Fibroblast of lung (primary cell): ENCODE results near the gene L2HGDH. TPM values are rescaled to one million over a fixed set of nuclear protein-coding genes. Genes with fewer than 3 reads are reported as not detected.

ENCODE experiments used
- DNase-seq, 2 donors: peaks; one replicate each; pipeline versions ENCODE4 v3.0.0 to v3.0.0-alpha.2; 2010; ENCODE audit warnings: low read depth in 2 of 2
- H2AFZ ChIP-seq: 2 replicates; pipeline ENCODE4 v1.5.1; 2012; ENCODE audit warnings: low read length, control low read depth, inconsistent platforms
- H3K27ac ChIP-seq: 2 replicates; pipeline ENCODE4 v1.5.1; 2011; ENCODE audit warnings: low read length, control low read depth; ENCODE audit not compliant: insufficient read depth
- H3K27me3 ChIP-seq: 2 replicates; pipeline ENCODE4 v1.5.1; 2011; ENCODE audit warnings: mild to moderate bottlenecking, low read length; ENCODE audit not compliant: control insufficient read depth, insufficient read depth
- H3K36me3 ChIP-seq: 2 replicates; pipeline ENCODE4 v1.5.1; 2011; ENCODE audit warnings: low read length; ENCODE audit not compliant: control insufficient read depth, insufficient read depth
- H3K4me1 ChIP-seq: 2 replicates; pipeline ENCODE4 v1.5.1; 2011; ENCODE audit warnings: low read length; ENCODE audit not compliant: control insufficient read depth, insufficient read depth; ENCODE audit errors: extremely low read depth
- H3K4me2 ChIP-seq: 2 replicates; pipeline ENCODE4 v1.5.1; 2011; ENCODE audit warnings: low read length, control low read depth; ENCODE audit not compliant: insufficient read depth; ENCODE audit errors: extremely low read depth
- H3K4me3 ChIP-seq, 4 experiments: fragments of 200-600 bp in 1 of 4; sonication (generic) in 1 of 4; replicated peaks in 1 of 4; 2 replicates each; pipeline ENCODE4 v1.5.1; 2011 to 2016; ENCODE audit warnings: low read length in 4 of 4, low read depth in 3 of 4, mild to moderate bottlenecking in 3 of 4, control low read depth in 2 of 4, inconsistent platforms in 1 of 4, mixed read lengths in 1 of 4; ENCODE audit not compliant: insufficient read depth in 1 of 4; ENCODE audit errors: control extremely low read depth in 1 of 4
- H3K79me2 ChIP-seq: 2 replicates; pipeline ENCODE4 v1.5.1; 2012; ENCODE audit warnings: mild to moderate bottlenecking, low read length, inconsistent platforms; ENCODE audit not compliant: control insufficient read depth, insufficient read depth
- H3K9ac ChIP-seq: 2 replicates; pipeline ENCODE4 v1.5.1; 2011; ENCODE audit warnings: mild to moderate bottlenecking, low read length, control low read depth; ENCODE audit not compliant: insufficient read depth
- H3K9me3 ChIP-seq: 2 replicates; pipeline ENCODE4 v1.5.1; 2012; ENCODE audit warnings: low read depth, low read length; ENCODE audit not compliant: control insufficient read depth, insufficient read depth
- H4K20me1 ChIP-seq: 2 replicates; pipeline ENCODE4 v1.5.1; 2011; ENCODE audit warnings: low read length; ENCODE audit not compliant: control insufficient read depth, insufficient read depth; ENCODE audit errors: extremely low read depth
- CTCF ChIP-seq, 2 donors: IDR thresholded peaks in 1 of 2; conservative IDR thresholded peaks in 1 of 2; 1 replicate in 1 of 2; 2 replicates in 1 of 2; pipeline ENCODE4 v1.5.1; 2011 to 2012; ENCODE audit warnings: low read length in 2 of 2, control low read depth in 1 of 2, inconsistent platforms in 1 of 2, low read depth in 1 of 2, mild to moderate bottlenecking in 1 of 2
- EZH2 ChIP-seq: IDR thresholded peaks from 2 replicates; pipeline ENCODE4 v1.5.1; 2012; ENCODE audit warnings: low read length, control low read depth, mild to moderate bottlenecking; ENCODE audit errors: missing control alignments
- polyA plus RNA-seq, 2 donors: library from polyadenylated mRNA; depleted of rRNA in 1 of 2; stranded (reverse) in 1 of 2; unstranded in 1 of 2; fragments of >200 nt; gene quantifications; 2 replicates each; pipeline ENCODE4 v1.2.1, GENCODE V29; 2011 to 2012; ENCODE audit warnings: missing spikeins in 1 of 2
- total RNA-seq: library from RNA; depleted of rRNA; stranded (reverse); fragments of >200 nt; gene quantifications from 2 replicates; pipeline ENCODE4 v1.2.1, GENCODE V29; 2014

Gene L2HGDH
- total and polyA plus RNA-seq, 2 donors (not counting 1 experiment from before 2014, with no cell fraction given), result 3.0 to 3.8 TPM

- no peak overlapping the region for H2AFZ ChIP-seq
- H3K9me3 ChIP-seq, result no peaks in the 10 kb centered on the region
- no peak overlapping the region for H3K4me3 ChIP-seq
- H3K79me2 ChIP-seq, result no peaks in the 10 kb centered on the region
- no peak for DNase-seq
- no peaks in the 10 kb centered on the region for H3K36me3 ChIP-seq
- TF ChIP-seq CTCF (conservative IDR thresholded peaks at IDR 0.05 in 1 of 2, IDR thresholded peaks at IDR 0.05 in 1 of 2; ENCODE audit: low read depth in 1 of 2, low read length in 2 of 2) (no peak), EZH2 (no peak)
- H3K4me1 ChIP-seq, result peaks cover 10% of the 10 kb centered on the region
- peak overlapping the region; percentile 60 for H3K4me2 ChIP-seq
- H3K27me3 ChIP-seq, result no peaks in the 10 kb centered on the region
- no peaks in the 10 kb centered on the region for H4K20me1 ChIP-seq
- H3K27ac ChIP-seq, result no peak overlapping the region
- H3K9ac ChIP-seq, result no peak overlapping the region
Measured at GRCh38 chr14:50352584-50352983, 40.6 kb upstream of the L2HGDH start.

- H3K4me1 ChIP-seq, result peaks cover 15% of the 10 kb centered on the region
- no peaks in the 10 kb centered on the region for H3K27me3 ChIP-seq
- no peak overlapping the region for H3K4me2 ChIP-seq
- H3K27ac ChIP-seq, result no peak overlapping the region
- TF ChIP-seq EZH2 (no peak), CTCF (conservative IDR thresholded peaks at IDR 0.05 in 1 of 2, IDR thresholded peaks at IDR 0.05 in 1 of 2; ENCODE audit: low read depth in 1 of 2, low read length in 2 of 2) (no peak)
- no peak overlapping the region for H3K4me3 ChIP-seq
- no peaks in the 10 kb centered on the region for H3K9me3 ChIP-seq
- H2AFZ ChIP-seq, result no peak overlapping the region
- no peak overlapping the region for H3K9ac ChIP-seq
- no peaks in the 10 kb centered on the region for H3K79me2 ChIP-seq
- no peaks in the 10 kb centered on the region for H4K20me1 ChIP-seq
- no peaks in the 10 kb centered on the region for H3K36me3 ChIP-seq
- DNase-seq, result peak in 1 of 2 donors; percentile 79
Measured at GRCh38 chr14:50350975-50351374, 38.9 kb upstream of the L2HGDH start.

- H3K9ac ChIP-seq, result no peak overlapping the region
- DNase-seq, result no peak
- H3K27me3 ChIP-seq, result no peaks in the 10 kb centered on the region
- H3K36me3 ChIP-seq, result no peaks in the 10 kb centered on the region
- no peaks in the 10 kb centered on the region for H4K20me1 ChIP-seq
- H2AFZ ChIP-seq, result no peak overlapping the region
- no peak overlapping the region for H3K4me3 ChIP-seq
- no peaks in the 10 kb centered on the region for H3K9me3 ChIP-seq
- TF ChIP-seq EZH2, result no peak
- no peak overlapping the region for H3K27ac ChIP-seq
- no peak overlapping the region for H3K4me2 ChIP-seq
- no peaks in the 10 kb centered on the region for H3K79me2 ChIP-seq
- peaks cover 18% of the 10 kb centered on the region for H3K4me1 ChIP-seq
Measured at GRCh38 chr14:50348933-50349332, 36.9 kb upstream of the L2HGDH start.
